ENCODE results near the gene TECPR2.

DNA sequence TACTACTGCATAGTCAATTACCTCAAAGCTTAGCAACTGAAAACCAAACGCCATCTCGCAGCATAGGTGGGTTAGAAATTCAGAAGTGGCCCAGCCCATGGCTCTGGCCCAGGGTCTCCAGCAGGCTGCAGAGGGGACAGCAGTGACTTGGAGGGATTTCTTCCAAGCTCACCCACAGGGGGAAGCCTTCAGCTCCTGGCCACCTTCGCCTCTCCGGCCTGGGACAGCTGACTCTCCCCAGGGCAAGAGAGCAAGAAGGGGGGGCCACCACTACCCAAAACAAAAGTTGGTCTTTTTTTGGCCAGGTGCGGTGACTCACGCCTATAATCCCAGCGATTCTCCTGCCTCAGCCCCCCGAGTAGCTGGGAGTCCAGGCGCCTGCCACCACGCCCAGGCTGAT is 179.0 kb downstream of the TECPR2 start:
- TF ChIP-seq, protein P1, sequence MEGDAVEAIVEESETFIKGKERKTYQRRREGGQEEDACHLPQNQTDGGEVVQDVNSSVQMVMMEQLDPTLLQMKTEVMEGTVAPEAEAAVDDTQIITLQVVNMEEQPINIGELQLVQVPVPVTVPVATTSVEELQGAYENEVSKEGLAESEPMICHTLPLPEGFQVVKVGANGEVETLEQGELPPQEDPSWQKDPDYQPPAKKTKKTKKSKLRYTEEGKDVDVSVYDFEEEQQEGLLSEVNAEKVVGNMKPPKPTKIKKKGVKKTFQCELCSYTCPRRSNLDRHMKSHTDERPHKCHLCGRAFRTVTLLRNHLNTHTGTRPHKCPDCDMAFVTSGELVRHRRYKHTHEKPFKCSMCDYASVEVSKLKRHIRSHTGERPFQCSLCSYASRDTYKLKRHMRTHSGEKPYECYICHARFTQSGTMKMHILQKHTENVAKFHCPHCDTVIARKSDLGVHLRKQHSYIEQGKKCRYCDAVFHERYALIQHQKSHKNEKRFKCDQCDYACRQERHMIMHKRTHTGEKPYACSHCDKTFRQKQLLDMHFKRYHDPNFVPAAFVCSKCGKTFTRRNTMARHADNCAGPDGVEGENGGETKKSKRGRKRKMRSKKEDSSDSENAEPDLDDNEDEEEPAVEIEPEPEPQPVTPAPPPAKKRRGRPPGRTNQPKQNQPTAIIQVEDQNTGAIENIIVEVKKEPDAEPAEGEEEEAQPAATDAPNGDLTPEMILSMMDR (IDR thresholded peaks at IDR 0.05; ENCODE audit: insufficient read depth, low read depth, low read length): no peak
- TF ChIP-seq EZH2 (IDR thresholded peaks at IDR 0.05; ENCODE audit: insufficient read depth, low read length): no peak

Measured in astrocyte (in vitro differentiated cells and primary cell).